Prostate gland (tissue), 2 donors: ENCODE measurements around the gene CDH13.

Source experiments
- CTCF ChIP-seq, 4 experiments: fragments of 200-600 bp in 2 of 4; fragments of 450-650 bp in 2 of 4; sonication (generic) in 2 of 4; IDR thresholded peaks; 1 replicate in 3 of 4; 2 replicates in 1 of 4; pipeline ENCODE4 v1.5.1; 2016 to 2019; ENCODE audit warnings: antibody characterized with exemption in 4 of 4, mild to moderate bottlenecking in 2 of 4, moderate library complexity in 2 of 4
- POLR2A ChIP-seq: fragments of 450-650 bp; IDR thresholded peaks from one replicate; pipeline ENCODE4 v1.6.1; 2016; ENCODE audit warnings: antibody characterized with exemption, mild to moderate bottlenecking
- POLR2AphosphoS5 ChIP-seq: sonication (generic); formaldehyde crosslinking; IDR thresholded peaks from one replicate; pipeline ENCODE4 v1.6.1; 2017; ENCODE audit warnings: antibody characterized with exemption

- no peak for TF ChIP-seq CTCF (IDR thresholded peaks at IDR 0.05)
- TF ChIP-seq POLR2AphosphoS5: no peak
- TF ChIP-seq POLR2A: no peak
Measured at GRCh38 chr16:83810901-83811300, 1184.1 kb downstream of the CDH13 start.
